B cell (primary cell): ENCODE data around the gene SOX13. TPM values are rescaled to one million over a fixed set of nuclear protein-coding genes. Genes with fewer than 3 reads are reported as not detected.

Experiments used
- ATAC-seq: fragments of 200-7000 bp; cut with Tn5 transposase; one replicate; pipeline ENCODE4 v1.10.0; 2021; ENCODE audit warnings: low read depth, mild to moderate bottlenecking, moderate number of reproducible peaks, moderate library complexity
- CTCF ChIA-PET: fragments of 350-600 bp; sonication (Branson Sonifier 250); formaldehyde crosslinking; loops from one replicate; lab custom pipeline; 2021; ENCODE audit warnings: antibody characterized with exemption, inconsistent platforms; lab: Charles Lee
- POLR2A ChIA-PET: fragments of 350-600 bp; sonication (Branson Sonifier 250); formaldehyde crosslinking; loops from one replicate; lab custom pipeline; 2021; ENCODE audit warnings: antibody characterized with exemption; lab: Charles Lee
- DNase-seq: peaks from one replicate; pipeline ENCODE4 v3.0.0; 2013
- H2AFZ ChIP-seq: 2 replicates; pipeline ENCODE4 v1.6.1; 2012; ENCODE audit warnings: mild to moderate bottlenecking, low read depth, low read length; ENCODE audit not compliant: insufficient read depth, poor library complexity, severe bottlenecking
- H3K27ac ChIP-seq, 2 donors: 1 replicate in 1 of 2; 2 replicates in 1 of 2; pipeline ENCODE4 v1.5.1; 2012 to 2013; ENCODE audit warnings: low read length in 2 of 2, mild to moderate bottlenecking in 2 of 2, moderate library complexity in 1 of 2
- H3K27me3 ChIP-seq, 4 experiments: fragments of 200-600 bp in 1 of 4; sonication (generic) in 1 of 4; replicated peaks in 1 of 4; 1 replicate in 2 of 4; 2 replicates in 2 of 4; pipeline versions ENCODE4 v1.6.1 to v1.7.0; 2013 to 2016; ENCODE audit warnings: low read length in 3 of 4, mild to moderate bottlenecking in 2 of 4, mixed read lengths in 1 of 4, moderate library complexity in 1 of 4; ENCODE audit not compliant: insufficient read depth in 4 of 4, control insufficient read depth in 3 of 4; ENCODE audit errors: control extremely low read depth in 1 of 4
- H3K36me3 ChIP-seq, 2 experiments: replicated peaks in 1 of 2; 1 replicate in 1 of 2; 2 replicates in 1 of 2; pipeline versions ENCODE4 v1.6.1 to v1.7.1; 2013; ENCODE audit warnings: low read length in 1 of 2; ENCODE audit not compliant: insufficient read depth in 2 of 2, control insufficient read depth in 1 of 2; ENCODE audit errors: control extremely low read depth in 1 of 2, extremely low read depth in 1 of 2
- H3K4me1 ChIP-seq, 2 donors: fragments of 200-600 bp in 1 of 2; sonication (generic) in 1 of 2; 1 replicate in 1 of 2; 2 replicates in 1 of 2; pipeline versions ENCODE4 v1.5.1 to v1.6.1; 2013 to 2017; ENCODE audit warnings: low read length in 2 of 2; ENCODE audit not compliant: control insufficient read depth in 2 of 2, insufficient read depth in 2 of 2
- H3K4me2 ChIP-seq: replicated peaks from 2 replicates; pipeline ENCODE3; 2012; ENCODE audit warnings: mild to moderate bottlenecking, low read depth, low read length; ENCODE audit not compliant: poor library complexity, severe bottlenecking
- H3K4me3 ChIP-seq, 5 experiments: fragments of 200-600 bp in 1 of 5; sonication (generic) in 1 of 5; 1 replicate in 3 of 5; 2 replicates in 2 of 5; pipeline versions ENCODE4 v1.5.1 to v1.7.0; 2011 to 2016; ENCODE audit warnings: low read length in 4 of 5, mild to moderate bottlenecking in 4 of 5, low read depth in 2 of 5, control low read depth in 1 of 5, moderate library complexity in 1 of 5; ENCODE audit not compliant: insufficient read depth in 1 of 5; ENCODE audit errors: control extremely low read depth in 1 of 5, extremely low read depth in 1 of 5
- H3K79me2 ChIP-seq: fragments of 200-600 bp; sonication (generic); one replicate; pipeline ENCODE4 v1.6.0; 2016; ENCODE audit warnings: low read length; ENCODE audit not compliant: control insufficient read depth, insufficient read depth
- H3K9ac ChIP-seq: fragments of 200-600 bp; sonication (generic); 2 replicates; pipeline ENCODE4 v1.6.1; 2017; ENCODE audit warnings: mild to moderate bottlenecking, low read length, moderate library complexity
- H3K9me3 ChIP-seq, 3 donors: one replicate each; pipeline versions ENCODE4 v1.6.1 to v1.7.1; 2013; ENCODE audit warnings: low read length in 2 of 3; ENCODE audit not compliant: control insufficient read depth in 2 of 3, insufficient read depth in 1 of 3; ENCODE audit errors: control extremely low read depth in 1 of 3
- H4K20me1 ChIP-seq: 2 replicates; pipeline ENCODE4 v1.6.0; 2012; ENCODE audit warnings: mild to moderate bottlenecking, low read length; ENCODE audit not compliant: insufficient read depth, control insufficient read depth, poor library complexity, severe bottlenecking
- H3K27ac Mint-ChIP-seq: one replicate; pipeline ENCODE4 v1.8.0; 2021; ENCODE audit warnings: mixed read lengths
- H3K27me3 Mint-ChIP-seq: one replicate; pipeline ENCODE4 v1.8.0; 2021; ENCODE audit warnings: mixed read lengths
- H3K4me1 Mint-ChIP-seq: one replicate; pipeline ENCODE4 v1.8.0; 2021; ENCODE audit warnings: mixed read lengths
- H3K4me3 Mint-ChIP-seq: one replicate; pipeline ENCODE4 v1.8.0; 2021; ENCODE audit warnings: mixed read lengths
- H3K9me3 Mint-ChIP-seq: one replicate; pipeline ENCODE4 v1.8.0; 2022; ENCODE audit warnings: mixed read lengths; ENCODE audit not compliant: insufficient read depth
- EZH2 ChIP-seq: IDR thresholded peaks from 2 replicates; pipeline ENCODE4 v1.6.1; 2012; ENCODE audit warnings: borderline replicate concordance, low read depth, mild to moderate bottlenecking, moderate library complexity, low read length; ENCODE audit not compliant: insufficient read depth, poor library complexity, severe bottlenecking
- WGBS: methylation state at CpG from one replicate; pipeline ENCODE4 v1.1.5; 2013; ENCODE audit warnings: missing lambda C conversion rate; ENCODE audit not compliant: insufficient coverage; 5-methylcytosine and 5-hydroxymethylcytosine counted together
- intact Hi-C: fragments of 100-400 bp; cut with micrococcal nuclease; formaldehyde crosslinking; loops from one replicate; pipeline ENCODE4 v1.10.0; 2022
- polyA plus RNA-seq: library from polyadenylated mRNA; depleted of rRNA; stranded (reverse); fragments of >200 nt; gene quantifications from 2 replicates; pipeline ENCODE4 v1.2.3, GENCODE V29; 2012
- total RNA-seq, 2 donors: library from RNA; stranded (reverse); fragments of 120-200 nt in 1 of 2; gene quantifications; 1 replicate in 1 of 2; 2 replicates in 1 of 2; pipeline versions ENCODE4 v1.2.3 to v1.2.4, GENCODE V29; 2013 to 2022
- TF ChIP-seq, protein P1 (sequence below): fragments of 200-600 bp; IDR thresholded peaks from one replicate; pipeline ENCODE4 v1.8.0; 2022; ENCODE audit warnings: antibody characterized with exemption, mild to moderate bottlenecking

The SOX13 gene
- total and polyA plus RNA-seq, 2 donors (not counting 1 experiment from before 2014, with no cell fraction given) = 0.15 to 1.3 TPM

DNA sequence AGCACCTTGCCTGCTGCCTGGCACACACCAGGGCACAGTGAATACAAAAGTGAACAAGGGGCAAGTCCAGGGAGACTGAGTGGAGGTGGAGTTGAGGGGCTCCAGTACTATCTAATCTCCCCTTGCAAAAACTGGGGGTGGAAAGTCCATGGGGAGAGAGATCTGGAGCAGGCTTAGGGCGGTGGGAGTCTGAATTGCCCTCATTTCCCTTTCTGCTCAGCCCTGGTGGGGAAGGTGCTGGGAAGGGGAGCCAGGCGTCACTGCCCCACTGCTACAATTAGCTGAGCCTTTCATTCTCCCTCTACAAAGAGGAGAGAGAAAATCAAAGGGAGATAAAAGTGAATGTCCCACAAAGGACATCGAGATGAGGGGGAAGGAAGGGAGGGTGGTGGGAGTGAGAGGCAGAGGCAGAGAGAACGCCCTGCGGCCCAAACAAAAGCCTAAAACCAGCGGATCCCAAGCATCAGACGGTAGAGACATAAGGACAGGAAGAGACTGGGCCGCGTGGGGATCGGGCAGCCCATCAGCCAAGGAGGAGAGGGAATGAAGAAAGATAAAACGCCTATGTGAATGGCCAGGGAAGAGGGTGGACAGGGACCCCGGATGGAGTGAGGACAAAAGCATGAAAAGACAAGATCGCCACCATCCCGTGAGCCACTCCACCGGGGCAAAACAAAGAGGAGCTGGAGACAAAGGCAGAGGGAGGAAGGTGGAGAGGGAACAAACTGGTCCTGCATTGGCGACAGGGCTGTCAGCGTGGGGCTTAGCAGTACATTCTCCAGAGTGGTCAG is 46.8 kb upstream of the SOX13 start:
- H3K27ac ChIP-seq = no peak overlapping the region
- no peaks in the 10 kb centered on the region for H3K4me1 ChIP-seq
- ChIA-PET POLR2A (no interaction called here), CTCF (interaction anchor here (0.6 kb wide), 1 partner anchor 89 kb away, joined by 3 read pairs; no protein-coding TSS in a partner anchor)
- no peak overlapping the region for H3K4me2 ChIP-seq
- H3K79me2 ChIP-seq = no peaks in the 10 kb centered on the region
- WGBS = 61% methylated on average over 15 of the region's 17 CpGs
- Mint-ChIP-seq H3K9me3 (no peaks in the 10 kb centered on the region), H3K4me3 (no peak overlapping the region), H3K27me3 (peaks cover 24% of the 10 kb centered on the region), H3K27ac (no peak overlapping the region), H3K4me1 (no peaks in the 10 kb centered on the region)
- no peaks in the 10 kb centered on the region for H3K36me3 ChIP-seq
- DNase-seq = no peak
- H2AFZ ChIP-seq = no peak overlapping the region
- no peak for TF ChIP-seq EZH2
- TF ChIP-seq, protein P1, sequence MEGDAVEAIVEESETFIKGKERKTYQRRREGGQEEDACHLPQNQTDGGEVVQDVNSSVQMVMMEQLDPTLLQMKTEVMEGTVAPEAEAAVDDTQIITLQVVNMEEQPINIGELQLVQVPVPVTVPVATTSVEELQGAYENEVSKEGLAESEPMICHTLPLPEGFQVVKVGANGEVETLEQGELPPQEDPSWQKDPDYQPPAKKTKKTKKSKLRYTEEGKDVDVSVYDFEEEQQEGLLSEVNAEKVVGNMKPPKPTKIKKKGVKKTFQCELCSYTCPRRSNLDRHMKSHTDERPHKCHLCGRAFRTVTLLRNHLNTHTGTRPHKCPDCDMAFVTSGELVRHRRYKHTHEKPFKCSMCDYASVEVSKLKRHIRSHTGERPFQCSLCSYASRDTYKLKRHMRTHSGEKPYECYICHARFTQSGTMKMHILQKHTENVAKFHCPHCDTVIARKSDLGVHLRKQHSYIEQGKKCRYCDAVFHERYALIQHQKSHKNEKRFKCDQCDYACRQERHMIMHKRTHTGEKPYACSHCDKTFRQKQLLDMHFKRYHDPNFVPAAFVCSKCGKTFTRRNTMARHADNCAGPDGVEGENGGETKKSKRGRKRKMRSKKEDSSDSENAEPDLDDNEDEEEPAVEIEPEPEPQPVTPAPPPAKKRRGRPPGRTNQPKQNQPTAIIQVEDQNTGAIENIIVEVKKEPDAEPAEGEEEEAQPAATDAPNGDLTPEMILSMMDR = no peak
- no peaks in the 10 kb centered on the region for H4K20me1 ChIP-seq
- H3K9ac ChIP-seq = no peak overlapping the region
- H3K27me3 ChIP-seq = peaks cover 0 to 6% (median 3%) of the 10 kb centered on the region in 4 experiments
- no peaks in the 10 kb centered on the region for H3K9me3 ChIP-seq
- no peak overlapping the region for H3K4me3 ChIP-seq
- intact Hi-C loops = no loop called here
- no peak for ATAC-seq

DNA sequence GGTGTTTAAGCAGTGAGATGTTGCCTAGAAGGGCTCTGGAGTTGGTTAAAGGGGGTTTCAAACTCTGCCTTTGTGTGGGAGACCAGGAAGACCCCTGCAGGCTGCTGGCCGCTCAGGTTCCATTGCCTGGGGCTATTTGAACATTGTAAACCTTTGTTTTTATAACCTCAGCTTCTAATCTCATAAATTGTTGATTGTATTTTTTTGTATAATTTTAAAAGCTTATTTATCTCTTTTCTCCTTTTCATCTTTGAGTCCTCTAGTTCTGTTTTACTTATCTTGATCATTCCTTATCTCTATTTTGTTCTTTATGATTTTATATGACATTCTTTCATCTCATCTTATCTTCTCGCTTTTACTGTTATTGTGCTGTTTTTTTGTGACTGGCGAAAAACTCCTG is 45.5 kb upstream of the SOX13 start:
- Mint-ChIP-seq H3K9me3 (no peaks in the 10 kb centered on the region), H3K4me3 (no peak overlapping the region), H3K27ac (no peak overlapping the region), H3K4me1 (no peaks in the 10 kb centered on the region), H3K27me3 (peaks cover 33% of the 10 kb centered on the region)
- no peak overlapping the region for H3K27ac ChIP-seq
- no peak overlapping the region for H2AFZ ChIP-seq
- POLR2A ChIA-PET = no interaction called here
- H3K4me2 ChIP-seq = no peak overlapping the region
- CTCF ChIA-PET = no interaction called here
- H3K9me3 ChIP-seq = no peaks in the 10 kb centered on the region
- no peaks in the 10 kb centered on the region for H3K36me3 ChIP-seq
- H3K9ac ChIP-seq = no peak overlapping the region
- intact Hi-C loops = no loop called here
- no peaks in the 10 kb centered on the region for H4K20me1 ChIP-seq
- no peaks in the 10 kb centered on the region for H3K4me1 ChIP-seq
- ATAC-seq (no peak), DNase-seq (no peak)
- H3K4me3 ChIP-seq = no peak overlapping the region
- peaks cover 0 to 9% (median 3%) of the 10 kb centered on the region in 4 experiments for H3K27me3 ChIP-seq
- whole genome bisulfite sequencing = no CpG with 5 or more reads among the region's 3 CpGs
- TF ChIP-seq, protein P1 = no peak
- TF ChIP-seq EZH2 = no peak
- H3K79me2 ChIP-seq = no peaks in the 10 kb centered on the region
